Measurements from ENCODE around the gene DGCR6.
"Not testable (repeated sequence)": the region's sequence is repeated elsewhere in the genome, so short reads cannot be mapped to it uniquely, and the experiment has no call there.

Gene DGCR6

DNA sequence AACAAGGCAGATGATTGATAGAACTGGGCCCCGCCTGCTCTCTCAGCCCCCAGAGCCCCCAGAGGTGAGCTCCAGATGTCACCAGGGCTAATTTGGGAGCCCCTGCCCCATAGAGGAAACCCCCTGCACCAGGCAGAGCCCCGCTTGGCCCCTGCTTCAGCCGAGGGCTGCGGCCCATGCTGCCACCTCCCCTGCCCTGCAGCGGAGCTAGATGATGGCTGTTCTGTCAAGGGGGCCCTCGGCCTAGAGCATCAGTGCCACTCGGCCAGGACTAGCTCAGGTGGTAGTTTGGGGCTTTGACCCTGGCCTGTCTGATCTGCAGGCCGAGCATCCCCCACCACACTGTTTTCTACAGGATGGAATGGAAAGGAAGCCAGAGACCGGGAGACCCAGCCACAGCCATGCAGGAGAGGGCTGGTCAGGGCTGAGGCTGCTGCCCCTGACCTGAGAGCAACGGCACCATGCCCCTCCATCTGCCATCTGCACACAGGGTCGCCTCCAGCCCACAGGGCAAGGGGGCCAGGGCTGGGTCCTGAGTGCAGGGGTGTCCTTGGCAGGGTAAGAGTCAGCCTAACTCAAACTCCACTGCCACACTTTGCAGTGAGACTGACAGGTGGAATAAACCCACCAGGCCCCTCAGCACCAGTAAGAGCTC is 54.2 kb downstream of the DGCR6 start:
- not testable (repeated sequence) for DNase-seq (ENCODE audit: low read depth)

DNA sequence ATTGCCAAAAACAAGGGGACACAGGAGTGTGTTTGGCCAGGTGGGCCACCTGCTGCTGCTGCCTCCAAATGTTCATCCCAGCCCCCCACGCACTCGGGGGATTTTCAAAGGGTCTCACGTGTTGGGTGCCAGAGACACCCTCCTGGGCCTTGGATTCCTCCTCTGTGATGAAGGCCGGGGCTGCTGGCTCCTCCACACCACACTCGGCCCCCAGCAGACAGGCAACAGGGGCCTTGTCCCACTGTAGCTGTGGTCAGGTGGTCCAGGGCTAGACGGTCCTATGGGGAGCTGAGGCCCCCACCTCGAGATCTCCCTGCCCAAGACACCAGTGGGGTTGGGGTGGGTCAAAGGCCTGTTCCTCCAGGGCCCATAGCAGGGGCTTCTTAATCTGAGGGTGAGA is 55.1 kb downstream of the DGCR6 start:
- DNase-seq (ENCODE audit: low read depth), result not testable (repeated sequence)

Data from stimulated activated CD8-positive, alpha-beta memory T cell treated with anti-CD3 and anti-CD28 coated beads, Interleukin-12 subunit alpha, Interleukin-12 subunit beta, amount 100 ng/mL, for 1 hour (primary cell).